ENCODE results near the gene GRIP2. TPM values are rescaled to one million over a fixed set of nuclear protein-coding genes. Genes with fewer than 3 reads are reported as not detected.

The GRIP2 gene
- total and polyA plus RNA-seq, 2 donors (not counting 1 experiment from before 2014, with no cell fraction given) = under 0.01 to 0.87 TPM

DNA sequence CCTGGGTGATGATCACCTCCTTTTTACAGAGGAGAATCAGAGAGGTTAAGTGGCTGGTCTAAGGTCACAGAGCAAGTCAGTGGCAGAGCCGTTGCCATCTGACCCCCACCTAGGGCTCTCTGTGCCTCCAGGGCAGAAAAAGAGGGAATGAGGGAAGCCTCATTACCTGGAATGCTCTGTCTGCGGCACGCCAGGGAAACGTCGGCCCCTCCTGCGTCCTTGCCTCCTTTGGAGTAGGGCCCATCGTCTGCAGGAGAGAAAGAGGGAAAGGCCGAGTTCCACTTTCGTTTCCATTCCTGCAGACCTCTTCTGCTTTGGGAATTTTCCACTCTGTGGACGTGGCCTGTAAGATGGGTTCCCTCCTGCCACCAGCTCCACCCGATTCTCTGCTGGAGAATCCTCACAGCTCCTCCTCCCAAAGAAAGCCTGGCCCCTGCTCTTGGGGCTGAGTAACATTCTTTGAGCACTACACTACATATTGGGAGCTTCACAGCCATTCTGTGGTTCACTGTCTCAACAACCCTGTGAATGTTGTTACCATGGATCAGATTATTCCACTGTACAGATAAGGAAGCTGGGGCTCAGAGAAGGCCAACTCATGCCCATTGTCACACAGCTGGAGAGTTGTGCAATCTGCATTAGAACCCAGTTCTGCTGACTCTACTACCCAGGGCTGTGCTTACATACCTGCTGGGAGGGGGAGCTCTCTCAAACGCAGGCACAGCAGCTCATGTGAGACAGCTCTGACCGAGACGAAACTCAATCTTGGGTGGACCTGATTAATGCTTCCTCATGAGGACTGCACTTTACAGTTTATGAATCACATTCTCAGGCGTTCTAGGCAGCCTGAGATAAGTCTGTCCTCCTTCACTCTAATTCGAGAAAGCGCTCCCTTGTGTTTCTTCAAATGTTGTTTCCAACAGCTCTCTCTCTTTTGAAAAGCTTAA is 14.2 kb downstream of the GRIP2 start:
- Histone ChIP-seq H2AFZ (ENCODE audit: low read length) (peak overlapping the region; percentile 67), H3K36me3 (ENCODE audit: control insufficient read depth, insufficient read depth, low read length) (no peaks in the 10 kb centered on the region), H4K20me1 (ENCODE audit: control insufficient read depth, extremely low read depth, insufficient read depth, low read length) (no peaks in the 10 kb centered on the region), H3K9me3 (ENCODE audit: control insufficient read depth, insufficient read depth, low read depth, low read length) (no peaks in the 10 kb centered on the region), H3K27ac (ENCODE audit: insufficient read depth, low read length) (no peak overlapping the region), H3K4me3 (replicated peaks in 1 of 4; ENCODE audit: control extremely low read depth in 1 of 4, insufficient read depth in 1 of 4, low read depth in 3 of 4, low read length in 4 of 4) (peak overlapping the region in 1 of 4 experiments; percentile 22), H3K79me2 (ENCODE audit: control insufficient read depth, insufficient read depth, low read length) (no peaks in the 10 kb centered on the region), H3K27me3 (ENCODE audit: control insufficient read depth, insufficient read depth, low read length) (no peaks in the 10 kb centered on the region), H3K9ac (ENCODE audit: insufficient read depth, low read length) (no peak overlapping the region), H3K4me2 (ENCODE audit: extremely low read depth, insufficient read depth, low read length) (peak overlapping the region; percentile 29), H3K4me1 (ENCODE audit: control insufficient read depth, extremely low read depth, insufficient read depth, low read length) (no peaks in the 10 kb centered on the region)
- peak; percentile 5 to 48 for DNase-seq (ENCODE audit: low read depth in 2 of 2)
- TF ChIP-seq, protein P1, sequence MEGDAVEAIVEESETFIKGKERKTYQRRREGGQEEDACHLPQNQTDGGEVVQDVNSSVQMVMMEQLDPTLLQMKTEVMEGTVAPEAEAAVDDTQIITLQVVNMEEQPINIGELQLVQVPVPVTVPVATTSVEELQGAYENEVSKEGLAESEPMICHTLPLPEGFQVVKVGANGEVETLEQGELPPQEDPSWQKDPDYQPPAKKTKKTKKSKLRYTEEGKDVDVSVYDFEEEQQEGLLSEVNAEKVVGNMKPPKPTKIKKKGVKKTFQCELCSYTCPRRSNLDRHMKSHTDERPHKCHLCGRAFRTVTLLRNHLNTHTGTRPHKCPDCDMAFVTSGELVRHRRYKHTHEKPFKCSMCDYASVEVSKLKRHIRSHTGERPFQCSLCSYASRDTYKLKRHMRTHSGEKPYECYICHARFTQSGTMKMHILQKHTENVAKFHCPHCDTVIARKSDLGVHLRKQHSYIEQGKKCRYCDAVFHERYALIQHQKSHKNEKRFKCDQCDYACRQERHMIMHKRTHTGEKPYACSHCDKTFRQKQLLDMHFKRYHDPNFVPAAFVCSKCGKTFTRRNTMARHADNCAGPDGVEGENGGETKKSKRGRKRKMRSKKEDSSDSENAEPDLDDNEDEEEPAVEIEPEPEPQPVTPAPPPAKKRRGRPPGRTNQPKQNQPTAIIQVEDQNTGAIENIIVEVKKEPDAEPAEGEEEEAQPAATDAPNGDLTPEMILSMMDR (conservative IDR thresholded peaks at IDR 0.05 in 1 of 2, IDR thresholded peaks at IDR 0.05 in 1 of 2; ENCODE audit: low read depth in 1 of 2, low read length in 2 of 2) = no peak
- TF ChIP-seq EZH2 (IDR thresholded peaks at IDR 0.05; ENCODE audit: low read length, missing control alignments) = no peak

DNA sequence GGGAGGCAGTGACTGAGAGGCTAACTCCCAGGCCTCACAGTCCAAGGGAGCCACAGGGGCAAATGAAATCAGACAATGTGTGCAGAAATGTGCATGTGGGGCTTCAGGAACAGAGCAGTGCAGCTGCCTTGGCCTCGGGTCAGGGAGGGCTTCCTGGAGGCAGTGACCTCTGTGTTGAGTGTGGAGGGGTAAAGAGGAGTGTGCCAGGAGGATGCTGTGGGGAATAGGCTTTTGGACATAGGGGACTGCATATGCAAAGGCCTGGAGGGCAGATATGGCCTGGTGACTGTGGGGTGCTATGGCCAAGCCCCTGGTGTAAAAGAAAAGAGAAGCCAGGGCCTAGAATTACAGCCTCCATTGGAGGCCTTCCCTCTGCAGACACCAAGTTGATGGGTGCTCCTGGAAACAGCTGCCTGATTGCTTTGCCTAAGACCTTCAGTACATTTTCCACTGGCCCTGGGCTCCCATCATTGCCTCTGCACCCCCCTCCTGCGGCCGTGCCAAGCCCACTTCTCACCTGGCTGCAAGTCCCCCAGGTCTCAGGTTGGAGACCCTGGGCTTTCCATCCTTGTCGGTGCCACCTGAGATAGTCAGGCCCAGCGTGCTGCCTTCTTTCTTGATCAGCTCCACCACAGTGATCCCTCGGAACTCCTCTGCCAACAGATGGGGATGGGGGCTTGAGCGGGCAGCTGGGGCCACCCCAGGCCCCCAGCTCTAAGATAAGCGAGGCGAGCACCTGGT is 15.1 kb downstream of the GRIP2 start:
- H3K36me3 ChIP-seq (ENCODE audit: control insufficient read depth, insufficient read depth, low read length) = no peaks in the 10 kb centered on the region
- H3K79me2 ChIP-seq (ENCODE audit: control insufficient read depth, insufficient read depth, low read length) = no peaks in the 10 kb centered on the region
- no peak for TF ChIP-seq EZH2 (IDR thresholded peaks at IDR 0.05; ENCODE audit: low read length, missing control alignments)
- TF ChIP-seq, protein P1 (conservative IDR thresholded peaks at IDR 0.05 in 1 of 2, IDR thresholded peaks at IDR 0.05 in 1 of 2; ENCODE audit: low read depth in 1 of 2, low read length in 2 of 2) = no peak
- DNase-seq (ENCODE audit: low read depth in 2 of 2) = no peak
- no peak overlapping the region for H3K4me2 ChIP-seq (ENCODE audit: extremely low read depth, insufficient read depth, low read length)
- H3K4me1 ChIP-seq (ENCODE audit: control insufficient read depth, extremely low read depth, insufficient read depth, low read length) = no peaks in the 10 kb centered on the region
- H4K20me1 ChIP-seq (ENCODE audit: control insufficient read depth, extremely low read depth, insufficient read depth, low read length) = no peaks in the 10 kb centered on the region
- H2AFZ ChIP-seq (ENCODE audit: low read length) = no peak overlapping the region
- no peaks in the 10 kb centered on the region for H3K9me3 ChIP-seq (ENCODE audit: control insufficient read depth, insufficient read depth, low read depth, low read length)
- H3K9ac ChIP-seq (ENCODE audit: insufficient read depth, low read length) = no peak overlapping the region
- H3K4me3 ChIP-seq (replicated peaks in 1 of 4; ENCODE audit: control extremely low read depth in 1 of 4, insufficient read depth in 1 of 4, low read depth in 3 of 4, low read length in 4 of 4) = no peak overlapping the region
- no peaks in the 10 kb centered on the region for H3K27me3 ChIP-seq (ENCODE audit: control insufficient read depth, insufficient read depth, low read length)
- no peak overlapping the region for H3K27ac ChIP-seq (ENCODE audit: insufficient read depth, low read length)

- no peaks in the 10 kb centered on the region for H3K27me3 ChIP-seq (ENCODE audit: control insufficient read depth, insufficient read depth, low read length)
- no peak overlapping the region for H2AFZ ChIP-seq (ENCODE audit: low read length)
- H3K79me2 ChIP-seq (ENCODE audit: control insufficient read depth, insufficient read depth, low read length) = no peaks in the 10 kb centered on the region
- TF ChIP-seq EZH2 (IDR thresholded peaks at IDR 0.05; ENCODE audit: low read length, missing control alignments) = no peak
- TF ChIP-seq, protein P1 (conservative IDR thresholded peaks at IDR 0.05 in 1 of 2, IDR thresholded peaks at IDR 0.05 in 1 of 2; ENCODE audit: low read depth in 1 of 2, low read length in 2 of 2) = no peak
- no peaks in the 10 kb centered on the region for H3K9me3 ChIP-seq (ENCODE audit: control insufficient read depth, insufficient read depth, low read depth, low read length)
- no peaks in the 10 kb centered on the region for H4K20me1 ChIP-seq (ENCODE audit: control insufficient read depth, extremely low read depth, insufficient read depth, low read length)
- no peak for DNase-seq (ENCODE audit: low read depth in 2 of 2)
- no peak overlapping the region for H3K9ac ChIP-seq (ENCODE audit: insufficient read depth, low read length)
- H3K4me3 ChIP-seq (replicated peaks in 1 of 4; ENCODE audit: control extremely low read depth in 1 of 4, insufficient read depth in 1 of 4, low read depth in 3 of 4, low read length in 4 of 4) = no peak overlapping the region
- H3K4me1 ChIP-seq (ENCODE audit: control insufficient read depth, extremely low read depth, insufficient read depth, low read length) = no peaks in the 10 kb centered on the region
- H3K4me2 ChIP-seq (ENCODE audit: extremely low read depth, insufficient read depth, low read length) = no peak overlapping the region
- H3K36me3 ChIP-seq (ENCODE audit: control insufficient read depth, insufficient read depth, low read length) = no peaks in the 10 kb centered on the region
- H3K27ac ChIP-seq (ENCODE audit: insufficient read depth, low read length) = no peak overlapping the region
Measured at GRCh38 chr3:14524311-14524711, 15.8 kb downstream of the GRIP2 start.
